Cardiac muscle cell (in vitro differentiated cells and primary cell): ENCODE data around the gene PKD2L2. TPM values are rescaled to one million over a fixed set of nuclear protein-coding genes. Genes with fewer than 3 reads are reported as not detected.
"Not testable (repeated sequence)": the region's sequence is repeated elsewhere in the genome, so short reads cannot be mapped to it uniquely, and the experiment has no call there.

Experiments used
- DNase-seq, 2 donors: peaks; one replicate each; pipeline versions ENCODE4 v3.0.0 to v3.0.0-alpha.2; 2010 to 2017; ENCODE audit warnings: low read depth in 1 of 2, low spot score in 1 of 2
- H3K27ac ChIP-seq: fragments of 200-600 bp; sonication (generic); 2 replicates; pipeline ENCODE4 v1.5.1; 2016
- H3K27me3 ChIP-seq: fragments of 200-600 bp; sonication (generic); 2 replicates; pipeline ENCODE4 v1.6.0; 2016; ENCODE audit warnings: control low read depth
- H3K36me3 ChIP-seq: fragments of 200-600 bp; sonication (generic); 2 replicates; pipeline ENCODE4 v1.5.1; 2016; ENCODE audit warnings: control low read depth
- H3K4me1 ChIP-seq: fragments of 200-600 bp; sonication (generic); 2 replicates; pipeline ENCODE4 v1.8.1; 2017; ENCODE audit warnings: low read depth, mild to moderate bottlenecking, mixed run types
- H3K4me3 ChIP-seq: fragments of 200-600 bp; sonication (generic); 2 replicates; pipeline ENCODE4 v1.5.1; 2016; ENCODE audit warnings: mild to moderate bottlenecking
- H3K9me3 ChIP-seq: fragments of 200-600 bp; sonication (generic); 2 replicates; pipeline ENCODE4 v1.5.1; 2017; ENCODE audit warnings: low read depth, mild to moderate bottlenecking, control low read depth
- polyA plus RNA-seq: library from polyadenylated mRNA; unstranded; fragments of >200 nt; fragmentation: Nextera tagmentation; extraction: Ambion mirVana; gene quantifications from 2 replicates; pipeline ENCODE4 v1.2.1, GENCODE V29; 2016
- total RNA-seq: library from RNA; depleted of rRNA; stranded (reverse); fragments of >200 nt; gene quantifications from 2 replicates; pipeline ENCODE4 v1.2.3, GENCODE V29; 2016
- TF ChIP-seq, protein P1 (sequence below): IDR thresholded peaks from 2 replicates; pipeline ENCODE4 v1.5.1; 2012; ENCODE audit warnings: low read depth, mild to moderate bottlenecking, low read length

The PKD2L2 gene
- total and polyA plus RNA-seq, 2 experiments from 2014 or later, result not detected

DNA sequence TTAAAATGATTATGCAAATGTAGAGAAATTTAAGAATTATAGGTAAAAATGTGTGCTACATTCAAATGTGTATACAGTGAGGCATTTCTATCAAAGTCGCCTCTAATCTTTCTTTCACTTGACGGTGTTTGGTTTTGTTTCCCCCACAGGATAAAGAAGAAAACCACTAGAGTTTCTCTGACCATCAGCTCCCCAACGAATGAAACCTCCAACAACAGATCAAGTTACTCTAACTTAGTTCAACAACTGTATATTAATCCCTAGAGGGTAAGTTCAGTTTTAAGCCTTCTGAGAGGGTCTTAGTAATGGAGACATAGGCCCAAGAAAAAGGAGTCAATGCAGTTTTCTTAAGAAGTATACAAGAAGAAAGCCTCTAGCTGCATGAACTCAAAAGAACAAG, 33.1 kb upstream of the PKD2L2 start:
- H3K9me3 ChIP-seq, result no peaks in the 10 kb centered on the region
- no peak overlapping the region for H3K27ac ChIP-seq
- no peaks in the 10 kb centered on the region for H3K4me1 ChIP-seq
- no peak overlapping the region for H3K4me3 ChIP-seq
- H3K27me3 ChIP-seq, result no peaks in the 10 kb centered on the region
- TF ChIP-seq, protein P1, sequence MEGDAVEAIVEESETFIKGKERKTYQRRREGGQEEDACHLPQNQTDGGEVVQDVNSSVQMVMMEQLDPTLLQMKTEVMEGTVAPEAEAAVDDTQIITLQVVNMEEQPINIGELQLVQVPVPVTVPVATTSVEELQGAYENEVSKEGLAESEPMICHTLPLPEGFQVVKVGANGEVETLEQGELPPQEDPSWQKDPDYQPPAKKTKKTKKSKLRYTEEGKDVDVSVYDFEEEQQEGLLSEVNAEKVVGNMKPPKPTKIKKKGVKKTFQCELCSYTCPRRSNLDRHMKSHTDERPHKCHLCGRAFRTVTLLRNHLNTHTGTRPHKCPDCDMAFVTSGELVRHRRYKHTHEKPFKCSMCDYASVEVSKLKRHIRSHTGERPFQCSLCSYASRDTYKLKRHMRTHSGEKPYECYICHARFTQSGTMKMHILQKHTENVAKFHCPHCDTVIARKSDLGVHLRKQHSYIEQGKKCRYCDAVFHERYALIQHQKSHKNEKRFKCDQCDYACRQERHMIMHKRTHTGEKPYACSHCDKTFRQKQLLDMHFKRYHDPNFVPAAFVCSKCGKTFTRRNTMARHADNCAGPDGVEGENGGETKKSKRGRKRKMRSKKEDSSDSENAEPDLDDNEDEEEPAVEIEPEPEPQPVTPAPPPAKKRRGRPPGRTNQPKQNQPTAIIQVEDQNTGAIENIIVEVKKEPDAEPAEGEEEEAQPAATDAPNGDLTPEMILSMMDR, result no peak
- no peak for DNase-seq
- H3K36me3 ChIP-seq, result no peaks in the 10 kb centered on the region

- Histone ChIP-seq H3K27ac (no peak overlapping the region), H3K4me1 (no peaks in the 10 kb centered on the region), H3K4me3 (no peak overlapping the region), H3K9me3 (no peaks in the 10 kb centered on the region), H3K27me3 (no peaks in the 10 kb centered on the region), H3K36me3 (no peaks in the 10 kb centered on the region)
- TF ChIP-seq, protein P1, result no peak
- no peak for DNase-seq
Measured at GRCh38 chr5:137856916-137857862, 32.1 kb upstream of the PKD2L2 start.

- no peaks in the 10 kb centered on the region for H3K36me3 ChIP-seq
- H3K4me3 ChIP-seq, result no peak overlapping the region
- H3K4me1 ChIP-seq, result no peaks in the 10 kb centered on the region
- no peak overlapping the region for H3K27ac ChIP-seq
- peak in 1 of 2 donors; percentile 63 for DNase-seq
- TF ChIP-seq, protein P1, result no peak
- H3K9me3 ChIP-seq, result no peaks in the 10 kb centered on the region
- H3K27me3 ChIP-seq, result no peaks in the 10 kb centered on the region
Measured at GRCh38 chr5:137858223-137858916, 30.9 kb upstream of the PKD2L2 start.

GRCh38 chr5:137858954-137859353, 30.3 kb upstream of the PKD2L2 start:
- Histone ChIP-seq H3K27me3 (no peaks in the 10 kb centered on the region), H3K4me3 (no peak overlapping the region), H3K27ac (no peak overlapping the region), H3K4me1 (no peaks in the 10 kb centered on the region), H3K9me3 (no peaks in the 10 kb centered on the region), H3K36me3 (no peaks in the 10 kb centered on the region)
- no peak for DNase-seq
- TF ChIP-seq, protein P1, result no peak

DNA sequence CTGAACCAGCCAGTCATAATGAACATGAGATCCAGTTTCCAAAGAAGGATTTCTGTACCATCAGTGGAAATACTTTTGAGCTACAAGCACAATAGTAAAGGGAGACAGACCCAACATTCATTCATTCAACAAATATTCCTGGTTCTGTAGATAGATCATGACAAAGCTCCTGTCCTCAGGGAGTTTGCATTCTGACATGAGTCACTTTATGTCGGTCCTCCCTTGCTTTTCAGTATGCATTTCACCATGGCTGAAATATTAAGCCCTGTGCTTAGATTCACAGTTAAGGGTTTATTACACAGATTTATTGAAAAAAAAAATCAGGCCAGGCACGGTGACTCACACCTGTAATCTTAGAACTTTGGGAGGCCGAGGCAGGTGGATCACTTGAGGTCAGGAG, 27.0 kb upstream of the PKD2L2 start:
- TF ChIP-seq, protein P1, result no peak
- H3K4me3 ChIP-seq, result no peak overlapping the region
- H3K27ac ChIP-seq, result no peak overlapping the region
- H3K27me3 ChIP-seq, result no peaks in the 10 kb centered on the region
- no peak for DNase-seq
- H3K9me3 ChIP-seq, result no peaks in the 10 kb centered on the region
- H3K4me1 ChIP-seq, result no peaks in the 10 kb centered on the region
- no peaks in the 10 kb centered on the region for H3K36me3 ChIP-seq

GRCh38 chr5:137863653-137864052, 25.6 kb upstream of the PKD2L2 start:
- DNase-seq, H3K36me3 ChIP-seq, H3K9me3 ChIP-seq, H3K27me3 ChIP-seq, H3K4me1 ChIP-seq, H3K4me3 ChIP-seq, H3K27ac ChIP-seq: not testable (repeated sequence)
